WTC11 (cell line): Measurements from ENCODE around the gene GPER1. TPM values are rescaled to one million over a fixed set of nuclear protein-coding genes. Genes with fewer than 3 reads are reported as not detected.

Experiments used
- ATAC-seq: fragments of 200-7000 bp; cut with Tn5 transposase; 2 replicates; pipeline ENCODE4 v1.10.0; 2021; ENCODE audit warnings: mild to moderate bottlenecking, moderate library complexity
- CTCF ChIA-PET: fragments of 300-600 bp; sonication (Branson Sonifier 250); formaldehyde crosslinking; loops from one replicate; lab custom pipeline; 2021; ENCODE audit warnings: antibody characterized with exemption; lab: Charles Lee
- POLR2A ChIA-PET: fragments of 350-600 bp; sonication (Branson Sonifier 250); formaldehyde crosslinking; loops from one replicate; lab custom pipeline; 2021; ENCODE audit warnings: antibody characterized with exemption; lab: Charles Lee
- DNase-seq: peaks from one replicate; pipeline ENCODE4 v3.0.0; 2021; ENCODE audit warnings: low spot score
- H3K27ac Mint-ChIP-seq: 2 replicates; pipeline ENCODE4 v1.8.0; 2021; ENCODE audit warnings: mixed read lengths
- H3K27me3 Mint-ChIP-seq: 2 replicates; pipeline ENCODE4 v1.8.0; 2021; ENCODE audit warnings: low read depth, mild to moderate bottlenecking, moderate library complexity, mixed read lengths
- H3K36me3 Mint-ChIP-seq: 2 replicates; pipeline ENCODE4 v1.8.0; 2021; ENCODE audit warnings: mixed read lengths
- H3K4me1 Mint-ChIP-seq: 2 replicates; pipeline ENCODE4 v1.8.0; 2022; ENCODE audit warnings: mixed read lengths
- H3K4me3 Mint-ChIP-seq: 2 replicates; pipeline ENCODE4 v1.8.0; 2021; ENCODE audit warnings: mild to moderate bottlenecking, moderate library complexity, mixed read lengths
- H3K9me3 Mint-ChIP-seq: 2 replicates; pipeline ENCODE4 v1.8.0; 2021; ENCODE audit warnings: mixed read lengths
- CREB1 ChIP-seq: sonication (generic); formaldehyde crosslinking; IDR thresholded peaks from 2 replicates; pipeline ENCODE4 v1.8.0; 2023; ENCODE audit warnings: mild to moderate bottlenecking, missing genetic modification reagents
- FOXK1 ChIP-seq: sonication (generic); formaldehyde crosslinking; IDR thresholded peaks from 2 replicates; pipeline ENCODE4 v1.8.0; 2022; ENCODE audit warnings: mild to moderate bottlenecking, moderate library complexity, missing genetic modification reagents
- FOXP1 ChIP-seq: sonication (generic); formaldehyde crosslinking; IDR thresholded peaks from 2 replicates; pipeline ENCODE4 v1.8.0; 2022; ENCODE audit warnings: missing genetic modification reagents, mild to moderate bottlenecking, moderate library complexity, borderline replicate concordance
- GABPB1 ChIP-seq: sonication (generic); formaldehyde crosslinking; IDR thresholded peaks from 2 replicates; pipeline ENCODE4 v1.8.1; 2023; ENCODE audit warnings: mild to moderate bottlenecking, missing genetic modification reagents
- GRHL2 ChIP-seq: fragments of 250-450 bp; sonication (Bioruptor Pico); IDR thresholded peaks from 2 replicates; pipeline ENCODE4 v1.8.0; 2022; ENCODE audit warnings: mild to moderate bottlenecking, moderate library complexity; ENCODE audit not compliant: insufficient replicate concordance, severe bottlenecking
- GTF2I ChIP-seq: fragments of 250-450 bp; sonication (Bioruptor Pico); conservative IDR thresholded peaks from 2 replicates; pipeline ENCODE4 v1.4.0; 2021; ENCODE audit warnings: mild to moderate bottlenecking
- JUN ChIP-seq: sonication (generic); formaldehyde crosslinking; IDR thresholded peaks from 2 replicates; pipeline ENCODE4 v1.8.0; 2023; ENCODE audit warnings: mild to moderate bottlenecking, missing genetic modification reagents
- MXD4 ChIP-seq: fragments of 250-450 bp; sonication (Bioruptor Pico); IDR thresholded peaks from 2 replicates; pipeline ENCODE4 v1.8.0; 2021; ENCODE audit warnings: mild to moderate bottlenecking, moderate library complexity, borderline replicate concordance
- NFYB ChIP-seq: sonication (generic); formaldehyde crosslinking; conservative IDR thresholded peaks from 2 replicates; pipeline ENCODE4 v1.8.0; 2022; ENCODE audit warnings: low read depth, missing genetic modification reagents
- NR1H2 ChIP-seq: sonication (generic); formaldehyde crosslinking; IDR thresholded peaks from 2 replicates; pipeline ENCODE4 v1.9.0; 2021; ENCODE audit warnings: mild to moderate bottlenecking, moderate library complexity, missing genetic modification reagents
- OVOL2 ChIP-seq: fragments of 250-450 bp; sonication (Bioruptor Pico); IDR thresholded peaks from 2 replicates; pipeline ENCODE4 v1.9.0; 2021; ENCODE audit warnings: mild to moderate bottlenecking, borderline replicate concordance
- RELA ChIP-seq: sonication (generic); formaldehyde crosslinking; IDR thresholded peaks from 2 replicates; pipeline ENCODE4 v1.8.1; 2022; ENCODE audit warnings: missing genetic modification reagents, mild to moderate bottlenecking, borderline replicate concordance
- RORB ChIP-seq: fragments of 250-450 bp; sonication (Bioruptor Pico); IDR thresholded peaks from 2 replicates; pipeline ENCODE4 v1.9.0; 2021; ENCODE audit warnings: mild to moderate bottlenecking
- TCF7 ChIP-seq: sonication (generic); formaldehyde crosslinking; IDR thresholded peaks from 2 replicates; pipeline ENCODE4 v1.8.0; 2022; ENCODE audit warnings: mild to moderate bottlenecking, low read depth, missing genetic modification reagents, moderate library complexity
- TEAD1 ChIP-seq: sonication (generic); formaldehyde crosslinking; IDR thresholded peaks from 2 replicates; pipeline ENCODE4 v1.8.0; 2022; ENCODE audit warnings: mild to moderate bottlenecking, missing genetic modification reagents
- TP53 ChIP-seq: sonication (generic); formaldehyde crosslinking; IDR thresholded peaks from 2 replicates; pipeline ENCODE4 v1.8.1; 2023; ENCODE audit warnings: mild to moderate bottlenecking, missing genetic modification reagents
- ZBTB21 ChIP-seq: sonication (generic); formaldehyde crosslinking; IDR thresholded peaks from 2 replicates; pipeline ENCODE4 v1.8.1; 2023; ENCODE audit warnings: mild to moderate bottlenecking, missing genetic modification reagents, borderline replicate concordance
- ZNF121 ChIP-seq: sonication (generic); formaldehyde crosslinking; IDR thresholded peaks from 2 replicates; pipeline ENCODE4 v1.8.0; 2023; ENCODE audit warnings: missing genetic modification reagents
- ZNF317 ChIP-seq: sonication (generic); formaldehyde crosslinking; IDR thresholded peaks from 2 replicates; pipeline ENCODE4 v1.8.1; 2023; ENCODE audit warnings: low read depth, mild to moderate bottlenecking, moderate library complexity, missing genetic modification reagents, borderline replicate concordance
- ZNF423 ChIP-seq: fragments of 250-450 bp; sonication (Bioruptor Pico); IDR thresholded peaks from 2 replicates; pipeline ENCODE4 v2.1.2; 2022; ENCODE audit warnings: mild to moderate bottlenecking, moderate library complexity
- total RNA-seq: library from RNA; stranded (reverse); gene quantifications from 3 replicates; pipeline ENCODE4 v1.2.3, GENCODE V29; 2021
- TF ChIP-seq, protein P1 (sequence below): fragments of 250-450 bp; sonication (Bioruptor Pico); IDR thresholded peaks from 2 replicates; pipeline ENCODE4 v1.9.0; 2021; ENCODE audit warnings: moderate library complexity, mild to moderate bottlenecking, inconsistent platforms, borderline replicate concordance
- TF ChIP-seq, protein P2 (sequence below): sonication (generic); formaldehyde crosslinking; IDR thresholded peaks from 2 replicates; pipeline ENCODE4 v1.8.0; 2023; ENCODE audit warnings: mild to moderate bottlenecking, missing genetic modification reagents
- TF ChIP-seq, protein P3 (sequence below): sonication (generic); formaldehyde crosslinking; IDR thresholded peaks from 2 replicates; pipeline ENCODE4 v1.8.1; 2023; ENCODE audit warnings: mild to moderate bottlenecking, missing genetic modification reagents, borderline replicate concordance
- TF ChIP-seq, protein P4 (sequence below): fragments of 250-450 bp; sonication (Bioruptor Pico); IDR thresholded peaks from 2 replicates; pipeline ENCODE4 v1.9.0; 2021; ENCODE audit warnings: mild to moderate bottlenecking
- TF ChIP-seq, protein P5 (sequence below): sonication (generic); formaldehyde crosslinking; IDR thresholded peaks from 2 replicates; pipeline ENCODE4 v1.8.0; 2022; ENCODE audit warnings: mild to moderate bottlenecking, missing genetic modification reagents

GPER1 gene
- total RNA-seq, 1 experiment from 2014 or later: 0.28 TPM

DNA sequence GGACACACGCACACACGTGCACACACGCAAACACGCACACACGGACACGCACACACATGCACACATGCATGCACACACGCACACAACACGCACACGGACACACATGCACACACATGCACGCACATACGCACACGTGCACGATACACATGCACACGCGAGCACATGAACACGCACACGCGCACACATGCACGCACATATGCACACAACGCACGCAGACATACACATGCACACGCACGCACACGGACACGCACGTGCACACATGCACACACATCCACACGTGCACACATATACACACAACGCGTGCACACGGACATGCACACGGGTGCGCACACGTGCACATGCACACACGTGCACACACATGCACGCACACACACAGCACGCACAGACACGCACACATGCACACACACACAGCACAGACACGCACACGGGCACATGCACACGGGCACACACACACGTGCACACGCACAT is 17.3 kb upstream of the GPER1 start:
- Mint-ChIP-seq H3K27me3 (no peaks in the 10 kb centered on the region), H3K27ac (no peak overlapping the region), H3K4me3 (no peak overlapping the region), H3K4me1 (no peaks in the 10 kb centered on the region), H3K9me3 (peaks cover 10% of the 10 kb centered on the region), H3K36me3 (peaks cover 8% of the 10 kb centered on the region; the same call in 1 of the 2 replicates)
- TF ChIP-seq TP53 (CRISPR knock-in tag) (no peak), ZBTB21 (CRISPR knock-in tag) (peak; percentile 75; the same call in 1 of the 2 replicates), ZNF121 (CRISPR knock-in tag) (peak; percentile 39; the same call in 1 of the 2 replicates), FOXP1 (peak; percentile 79; the same call in 1 of the 2 replicates)
- TF ChIP-seq, protein P1, sequence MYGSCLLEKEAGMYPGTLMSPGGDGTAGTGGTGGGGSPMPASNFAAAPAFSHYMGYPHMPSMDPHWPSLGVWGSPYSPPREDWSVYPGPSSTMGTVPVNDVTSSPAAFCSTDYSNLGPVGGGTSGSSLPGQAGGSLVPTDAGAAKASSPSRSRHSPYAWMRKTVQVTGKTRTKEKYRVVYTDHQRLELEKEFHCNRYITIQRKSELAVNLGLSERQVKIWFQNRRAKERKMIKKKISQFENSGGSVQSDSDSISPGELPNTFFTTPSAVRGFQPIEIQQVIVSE (CRISPR knock-in tag): no peak
- POLR2A ChIA-PET: no interaction called here
- DNase-seq: no peak
- no peak for ATAC-seq
- CTCF ChIA-PET: no interaction called here

DNA sequence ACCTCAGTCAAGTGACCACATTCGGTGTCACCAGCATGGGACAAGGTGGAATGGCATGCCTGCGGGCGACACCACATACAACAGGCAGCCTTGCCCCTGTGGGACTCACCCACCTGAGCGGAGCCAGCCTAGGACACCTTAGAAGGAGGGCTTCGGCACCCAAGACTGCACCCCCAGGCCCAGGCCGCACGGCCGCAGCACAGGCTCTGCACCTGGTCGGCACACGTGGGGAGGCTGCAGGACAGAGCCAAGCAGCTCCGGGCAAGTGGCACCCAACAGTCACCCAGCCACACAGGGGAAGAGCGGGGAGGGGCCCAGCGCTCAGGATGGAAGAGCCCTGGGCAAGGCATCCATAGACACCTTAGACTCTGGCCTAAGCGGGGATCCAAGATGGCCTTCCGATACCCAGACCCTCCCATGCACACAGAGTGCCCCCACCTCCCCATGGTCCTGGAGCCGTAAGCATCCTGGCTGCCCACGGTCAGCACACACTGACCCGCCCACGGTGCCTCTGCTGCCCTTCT is 16.1 kb upstream of the GPER1 start:
- no peak for DNase-seq

DNA sequence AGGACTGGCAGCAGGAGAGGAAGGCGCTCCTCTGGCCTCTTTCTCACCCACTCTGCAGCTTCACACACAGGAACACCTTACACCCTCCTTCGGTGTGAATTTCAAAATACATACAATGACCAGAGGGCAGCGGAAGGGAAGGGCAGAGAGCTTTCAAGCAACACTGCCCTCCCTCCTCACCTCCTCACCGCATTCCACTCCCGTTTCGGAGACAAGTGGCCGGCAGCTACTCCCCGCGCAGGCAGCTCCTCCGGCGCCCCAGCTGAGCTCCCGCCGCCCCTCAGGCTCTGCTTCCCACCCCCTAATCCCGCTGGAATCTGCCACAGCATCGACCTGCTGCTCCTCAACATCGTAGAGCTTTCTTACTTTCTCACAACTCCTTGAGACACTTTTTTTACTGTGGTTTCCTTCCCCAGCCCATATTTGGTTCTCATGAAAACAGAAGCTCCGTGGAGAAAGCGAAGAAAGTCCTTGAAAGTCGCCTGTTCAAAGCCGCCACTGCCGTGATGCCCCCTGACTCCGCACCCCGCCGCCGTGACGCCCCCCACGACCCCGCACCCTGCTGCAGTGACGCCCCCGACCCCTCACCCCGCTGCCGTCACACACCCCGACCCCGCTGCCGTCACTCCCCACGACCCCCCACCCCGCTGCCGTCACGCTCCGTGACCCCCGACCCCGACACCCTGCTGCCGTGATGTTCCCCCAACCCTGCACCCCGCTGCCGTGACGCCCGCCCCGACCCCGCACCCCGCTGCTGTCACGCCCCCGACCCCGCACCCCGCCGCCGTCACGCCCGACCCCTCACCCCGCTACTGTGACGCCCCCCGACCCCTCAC is 14.6 kb upstream of the GPER1 start:
- no peaks in the 10 kb centered on the region for H3K4me1 Mint-ChIP-seq
- DNase-seq: no peak
- peak overlapping the region; percentile 41; the same call in 1 of the 2 replicates for H3K27ac Mint-ChIP-seq
- H3K36me3 Mint-ChIP-seq: peaks cover 8% of the 10 kb centered on the region; the same call in 1 of the 2 replicates
- no peaks in the 10 kb centered on the region for H3K27me3 Mint-ChIP-seq
- ATAC-seq: no peak
- peaks cover 10% of the 10 kb centered on the region for H3K9me3 Mint-ChIP-seq
- no peak overlapping the region for H3K4me3 Mint-ChIP-seq
- CTCF ChIA-PET: interaction anchor here (0.6 to 2.0 kb wide), 4 partner anchors 13 to 103 kb away, joined by 3 to 9 read pairs (median 6); no protein-coding TSS in a partner anchor
- POLR2A ChIA-PET: no interaction called here
- TF ChIP-seq, protein P2, sequence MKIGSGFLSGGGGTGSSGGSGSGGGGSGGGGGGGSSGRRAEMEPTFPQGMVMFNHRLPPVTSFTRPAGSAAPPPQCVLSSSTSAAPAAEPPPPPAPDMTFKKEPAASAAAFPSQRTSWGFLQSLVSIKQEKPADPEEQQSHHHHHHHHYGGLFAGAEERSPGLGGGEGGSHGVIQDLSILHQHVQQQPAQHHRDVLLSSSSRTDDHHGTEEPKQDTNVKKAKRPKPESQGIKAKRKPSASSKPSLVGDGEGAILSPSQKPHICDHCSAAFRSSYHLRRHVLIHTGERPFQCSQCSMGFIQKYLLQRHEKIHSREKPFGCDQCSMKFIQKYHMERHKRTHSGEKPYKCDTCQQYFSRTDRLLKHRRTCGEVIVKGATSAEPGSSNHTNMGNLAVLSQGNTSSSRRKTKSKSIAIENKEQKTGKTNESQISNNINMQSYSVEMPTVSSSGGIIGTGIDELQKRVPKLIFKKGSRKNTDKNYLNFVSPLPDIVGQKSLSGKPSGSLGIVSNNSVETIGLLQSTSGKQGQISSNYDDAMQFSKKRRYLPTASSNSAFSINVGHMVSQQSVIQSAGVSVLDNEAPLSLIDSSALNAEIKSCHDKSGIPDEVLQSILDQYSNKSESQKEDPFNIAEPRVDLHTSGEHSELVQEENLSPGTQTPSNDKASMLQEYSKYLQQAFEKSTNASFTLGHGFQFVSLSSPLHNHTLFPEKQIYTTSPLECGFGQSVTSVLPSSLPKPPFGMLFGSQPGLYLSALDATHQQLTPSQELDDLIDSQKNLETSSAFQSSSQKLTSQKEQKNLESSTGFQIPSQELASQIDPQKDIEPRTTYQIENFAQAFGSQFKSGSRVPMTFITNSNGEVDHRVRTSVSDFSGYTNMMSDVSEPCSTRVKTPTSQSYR (CRISPR knock-in tag): no peak
- no peak for TF ChIP-seq TEAD1
- TF ChIP-seq GTF2I (CRISPR knock-in tag): no peak
- no peak for TF ChIP-seq RELA (CRISPR knock-in tag)
- TF ChIP-seq, protein P3, sequence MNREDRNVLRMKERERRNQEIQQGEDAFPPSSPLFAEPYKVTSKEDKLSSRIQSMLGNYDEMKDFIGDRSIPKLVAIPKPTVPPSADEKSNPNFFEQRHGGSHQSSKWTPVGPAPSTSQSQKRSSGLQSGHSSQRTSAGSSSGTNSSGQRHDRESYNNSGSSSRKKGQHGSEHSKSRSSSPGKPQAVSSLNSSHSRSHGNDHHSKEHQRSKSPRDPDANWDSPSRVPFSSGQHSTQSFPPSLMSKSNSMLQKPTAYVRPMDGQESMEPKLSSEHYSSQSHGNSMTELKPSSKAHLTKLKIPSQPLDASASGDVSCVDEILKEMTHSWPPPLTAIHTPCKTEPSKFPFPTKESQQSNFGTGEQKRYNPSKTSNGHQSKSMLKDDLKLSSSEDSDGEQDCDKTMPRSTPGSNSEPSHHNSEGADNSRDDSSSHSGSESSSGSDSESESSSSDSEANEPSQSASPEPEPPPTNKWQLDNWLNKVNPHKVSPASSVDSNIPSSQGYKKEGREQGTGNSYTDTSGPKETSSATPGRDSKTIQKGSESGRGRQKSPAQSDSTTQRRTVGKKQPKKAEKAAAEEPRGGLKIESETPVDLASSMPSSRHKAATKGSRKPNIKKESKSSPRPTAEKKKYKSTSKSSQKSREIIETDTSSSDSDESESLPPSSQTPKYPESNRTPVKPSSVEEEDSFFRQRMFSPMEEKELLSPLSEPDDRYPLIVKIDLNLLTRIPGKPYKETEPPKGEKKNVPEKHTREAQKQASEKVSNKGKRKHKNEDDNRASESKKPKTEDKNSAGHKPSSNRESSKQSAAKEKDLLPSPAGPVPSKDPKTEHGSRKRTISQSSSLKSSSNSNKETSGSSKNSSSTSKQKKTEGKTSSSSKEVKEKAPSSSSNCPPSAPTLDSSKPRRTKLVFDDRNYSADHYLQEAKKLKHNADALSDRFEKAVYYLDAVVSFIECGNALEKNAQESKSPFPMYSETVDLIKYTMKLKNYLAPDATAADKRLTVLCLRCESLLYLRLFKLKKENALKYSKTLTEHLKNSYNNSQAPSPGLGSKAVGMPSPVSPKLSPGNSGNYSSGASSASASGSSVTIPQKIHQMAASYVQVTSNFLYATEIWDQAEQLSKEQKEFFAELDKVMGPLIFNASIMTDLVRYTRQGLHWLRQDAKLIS (CRISPR knock-in tag): no peak
- TF ChIP-seq OVOL2 (CRISPR knock-in tag): no peak
- TF ChIP-seq JUN: no peak

More for the DNA sequence above, 16.1 kb upstream of the GPER1 start:
- no peaks in the 10 kb centered on the region for H3K27me3 Mint-ChIP-seq
- H3K4me3 Mint-ChIP-seq: no peak overlapping the region
- TF ChIP-seq NR1H2 (CRISPR knock-in tag) (no peak), CREB1 (no peak), GABPB1 (no peak), FOXK1 (CRISPR knock-in tag) (no peak), TCF7 (CRISPR knock-in tag) (no peak), ZNF423 (no peak), GRHL2 (no peak), ZNF317 (no peak), RORB (CRISPR knock-in tag) (no peak), NFYB (CRISPR knock-in tag) (no peak), MXD4 (CRISPR knock-in tag) (no peak)
- TF ChIP-seq, protein P4, sequence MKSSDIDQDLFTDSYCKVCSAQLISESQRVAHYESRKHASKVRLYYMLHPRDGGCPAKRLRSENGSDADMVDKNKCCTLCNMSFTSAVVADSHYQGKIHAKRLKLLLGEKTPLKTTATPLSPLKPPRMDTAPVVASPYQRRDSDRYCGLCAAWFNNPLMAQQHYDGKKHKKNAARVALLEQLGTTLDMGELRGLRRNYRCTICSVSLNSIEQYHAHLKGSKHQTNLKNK (CRISPR knock-in tag): no peak
- TF ChIP-seq, protein P1 (CRISPR knock-in tag): no peak
- TF ChIP-seq, protein P5, sequence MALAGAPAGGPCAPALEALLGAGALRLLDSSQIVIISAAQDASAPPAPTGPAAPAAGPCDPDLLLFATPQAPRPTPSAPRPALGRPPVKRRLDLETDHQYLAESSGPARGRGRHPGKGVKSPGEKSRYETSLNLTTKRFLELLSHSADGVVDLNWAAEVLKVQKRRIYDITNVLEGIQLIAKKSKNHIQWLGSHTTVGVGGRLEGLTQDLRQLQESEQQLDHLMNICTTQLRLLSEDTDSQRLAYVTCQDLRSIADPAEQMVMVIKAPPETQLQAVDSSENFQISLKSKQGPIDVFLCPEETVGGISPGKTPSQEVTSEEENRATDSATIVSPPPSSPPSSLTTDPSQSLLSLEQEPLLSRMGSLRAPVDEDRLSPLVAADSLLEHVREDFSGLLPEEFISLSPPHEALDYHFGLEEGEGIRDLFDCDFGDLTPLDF (CRISPR knock-in tag): no peak
- H3K36me3 Mint-ChIP-seq: peaks cover 8% of the 10 kb centered on the region; the same call in 1 of the 2 replicates
- ChIA-PET CTCF (interaction anchor here (2.0 kb wide), 1 partner anchor 14 kb away, joined by 9 read pairs; no protein-coding TSS in a partner anchor), POLR2A (no interaction called here)
- no peak for ATAC-seq
- H3K9me3 Mint-ChIP-seq: peaks cover 10% of the 10 kb centered on the region
- H3K27ac Mint-ChIP-seq: no peak overlapping the region
- H3K4me1 Mint-ChIP-seq: no peaks in the 10 kb centered on the region
